GM18511 (cell line): ENCODE results near the gene SPA17.

Experiments
- ATAC-seq: cut with Tn5 transposase; IDR thresholded peaks from one replicate; pipeline ENCODE4 v1.9.1; 2021; ENCODE audit warnings: mild to moderate bottlenecking, moderate library complexity; ENCODE audit not compliant: unreplicated experiment

The SPA17 gene

DNA sequence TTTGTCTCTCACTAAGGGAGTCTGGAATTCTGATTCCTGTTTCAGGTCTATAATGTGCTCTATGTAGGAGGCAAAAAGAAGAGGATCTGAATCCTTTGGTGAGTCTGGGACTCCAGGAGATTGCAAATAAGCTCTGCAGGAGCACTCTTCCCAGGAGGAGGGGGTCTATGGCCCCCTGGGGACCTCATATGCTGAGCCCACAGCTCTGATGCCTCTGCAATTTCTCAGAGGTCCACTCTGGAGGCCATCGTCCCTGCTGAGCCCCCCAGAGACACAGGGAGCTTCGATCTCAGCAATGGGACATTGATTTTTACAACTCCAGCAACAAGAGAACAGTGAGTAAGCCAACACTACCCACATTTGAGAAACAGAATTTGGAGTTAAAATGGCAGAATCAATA lies 45.8 kb downstream of the SPA17 start:
- ATAC-seq = no peak

- no peak for ATAC-seq
Observed at GRCh38 chr11:124722176-124722575, 48.5 kb downstream of the SPA17 start.

GRCh38 chr11:124724979-124725718 lies 51.4 kb downstream of the SPA17 start:
- ATAC-seq = peak; percentile 95

GRCh38 chr11:124725719-124726105 lies 52.0 kb downstream of the SPA17 start:
- peak; percentile 31 for ATAC-seq

DNA sequence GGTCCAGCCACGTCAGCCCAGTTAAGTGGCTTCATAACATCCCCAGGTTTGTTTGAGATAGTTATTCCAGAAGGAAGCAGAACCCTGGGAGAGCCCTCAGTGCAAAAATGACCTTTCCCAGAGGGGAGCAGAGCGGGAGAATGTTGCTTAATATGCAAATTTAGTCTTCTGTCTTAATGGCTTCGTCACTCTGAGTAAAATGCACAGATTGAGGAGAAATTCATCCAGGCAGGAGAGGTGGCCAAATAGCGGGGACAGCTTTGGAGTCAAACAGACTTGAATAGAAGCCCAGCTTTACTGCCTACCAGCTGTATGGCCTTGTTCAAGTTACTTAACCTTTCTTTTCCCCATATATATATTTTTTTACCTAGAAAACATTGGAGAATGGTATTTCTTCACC lies 53.8 kb downstream of the SPA17 start:
- ATAC-seq = no peak

DNA sequence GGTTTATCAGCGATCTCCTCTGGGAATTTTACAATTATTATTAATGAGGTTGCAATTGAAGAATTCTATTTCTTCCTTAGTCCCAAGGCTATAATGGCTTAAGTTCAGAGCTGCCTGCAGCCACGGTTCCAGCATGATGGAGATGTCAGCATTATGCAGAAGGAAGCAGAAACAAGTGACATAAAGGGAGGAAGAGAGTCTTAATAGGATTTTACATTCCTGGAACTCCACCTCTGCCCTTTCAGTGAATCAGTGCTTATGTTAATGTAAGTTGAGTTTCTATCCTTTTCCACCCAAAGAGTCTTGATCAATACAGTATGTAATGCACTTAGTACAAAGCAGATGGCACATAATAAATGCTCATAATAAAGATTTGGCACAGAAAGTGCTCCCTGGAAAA lies 54.4 kb downstream of the SPA17 start:
- no peak for ATAC-seq

GRCh38 chr11:124729571-124729970 lies 55.9 kb downstream of the SPA17 start:
- no peak for ATAC-seq

- no peak for ATAC-seq
Observed at GRCh38 chr11:124732230-124732629, 58.5 kb downstream of the SPA17 start.

- ATAC-seq = no peak
Observed at GRCh38 chr11:124736736-124737135, 63.0 kb downstream of the SPA17 start.

GRCh38 chr11:124737638-124738305 lies 64.1 kb downstream of the SPA17 start:
- ATAC-seq = no peak

DNA sequence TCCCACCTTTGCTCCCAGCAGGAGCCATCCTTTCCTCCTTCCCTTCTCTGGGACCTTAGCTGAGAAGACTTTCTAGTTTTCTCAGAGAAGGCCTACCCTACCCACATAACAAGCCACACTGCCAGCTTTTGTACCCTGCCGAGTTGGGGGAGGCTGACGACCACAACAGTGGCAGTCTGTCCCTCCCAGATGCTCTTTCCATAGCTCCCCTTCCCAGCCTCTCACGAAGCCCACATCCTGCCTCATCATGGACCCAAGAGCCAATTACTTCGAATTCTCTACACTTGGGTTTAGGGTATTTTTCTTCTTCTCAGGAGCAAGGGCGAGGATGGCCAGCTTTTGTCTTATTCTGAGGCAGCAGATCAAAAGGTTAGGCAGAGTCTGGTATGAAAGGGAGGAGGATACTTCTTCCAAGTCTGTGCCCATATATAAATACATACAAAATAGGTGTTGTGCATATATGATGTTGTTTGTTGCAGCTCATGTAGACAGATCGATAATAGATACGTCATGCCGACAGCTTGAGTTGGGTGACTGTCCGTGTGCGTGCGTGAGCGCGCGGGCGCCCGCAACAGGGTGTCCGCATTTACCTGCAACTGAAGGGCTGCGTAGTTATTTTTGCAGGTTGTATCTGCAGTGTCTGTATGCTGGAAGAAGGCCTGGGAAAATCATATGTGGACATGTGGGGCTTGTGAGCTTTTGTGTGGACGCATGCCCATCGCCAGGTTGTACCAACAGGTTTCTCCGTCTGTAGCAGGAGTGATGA lies 65.2 kb downstream of the SPA17 start:
- no peak for ATAC-seq

- peak; percentile 98 for ATAC-seq
Observed at GRCh38 chr11:124739479-124740276, 66.0 kb downstream of the SPA17 start, which contains the start of gene NRGN. TSS of gene NRGN (plus strand) at chr11:124739942. CDS start at chr11:124740085, 143 bp downstream.

- ATAC-seq = peak; percentile 53
Observed at GRCh38 chr11:124740277-124740882, 66.7 kb downstream of the SPA17 start.

DNA sequence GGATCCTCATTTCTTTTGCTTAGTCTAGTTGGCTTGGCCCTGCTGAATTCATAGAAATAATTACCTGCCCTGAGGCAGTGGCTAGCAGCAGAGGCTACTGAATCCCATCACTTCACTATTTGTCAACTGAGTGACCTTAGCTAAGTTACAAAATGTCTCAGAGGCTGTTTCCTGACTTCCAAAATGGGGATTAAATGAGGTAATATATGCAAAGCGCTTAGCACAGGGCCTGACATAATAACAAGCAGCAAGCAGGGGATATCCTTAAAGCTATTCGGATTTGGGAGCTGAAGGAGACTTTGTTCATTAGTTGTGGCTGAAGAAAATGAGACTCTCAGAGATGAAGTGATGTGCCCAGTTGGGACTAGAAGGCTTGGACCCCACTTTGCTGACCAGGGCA lies 68.9 kb downstream of the SPA17 start:
- no peak for ATAC-seq

DNA sequence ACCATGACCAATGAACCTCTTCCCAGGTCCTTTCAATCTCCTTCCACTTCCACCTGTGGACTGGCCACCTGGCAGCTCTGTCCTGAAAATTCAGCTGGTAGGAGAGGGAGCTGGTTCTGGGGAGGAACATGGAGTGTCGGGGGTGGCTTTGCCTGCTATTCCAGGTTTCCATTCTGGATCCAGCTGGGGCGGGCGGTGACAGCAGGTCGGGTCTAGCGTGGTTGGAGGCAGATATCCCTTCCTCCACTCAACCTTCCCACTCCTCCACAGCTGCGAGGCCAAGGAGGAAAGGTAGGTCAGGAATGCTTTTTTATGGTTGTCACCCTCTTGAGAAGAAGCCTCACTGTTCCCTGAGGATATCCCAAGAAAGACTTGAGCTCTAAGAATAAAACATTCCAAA lies 69.3 kb downstream of the SPA17 start:
- no peak for ATAC-seq

DNA sequence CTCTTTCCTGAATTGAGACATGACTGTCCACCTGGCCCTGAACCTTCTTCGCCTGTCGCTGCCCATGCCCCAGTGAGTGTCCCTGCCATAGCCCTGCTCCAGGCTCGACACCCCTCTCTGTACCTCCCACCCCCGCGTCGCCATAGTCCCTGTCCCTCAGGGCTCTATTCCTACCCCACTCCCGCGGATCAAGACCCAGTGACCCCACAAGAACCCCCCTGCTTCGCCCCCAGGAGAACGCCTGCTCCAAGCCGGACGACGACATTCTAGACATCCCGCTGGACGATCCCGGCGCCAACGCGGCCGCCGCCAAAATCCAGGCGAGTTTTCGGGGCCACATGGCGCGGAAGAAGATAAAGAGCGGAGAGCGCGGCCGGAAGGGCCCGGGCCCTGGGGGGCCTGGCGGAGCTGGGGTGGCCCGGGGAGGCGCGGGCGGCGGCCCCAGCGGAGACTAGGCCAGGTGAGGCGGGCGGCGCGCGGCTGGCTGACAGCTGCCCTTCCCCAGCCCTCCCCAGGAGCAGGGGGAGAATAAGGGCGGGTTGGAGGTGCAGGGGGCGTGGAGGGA lies 71.6 kb downstream of the SPA17 start:
- no peak for ATAC-seq

- peak; percentile 35 for ATAC-seq
Observed at GRCh38 chr11:124745835-124746620, 72.3 kb downstream of the SPA17 start.

- peak; percentile 93 for ATAC-seq
Observed at GRCh38 chr11:124746621-124747243, 73.0 kb downstream of the SPA17 start.
